ENCODE measurements around the gene BATF. TPM values are rescaled to one million over a fixed set of nuclear protein-coding genes. Genes with fewer than 3 reads are reported as not detected.

Gene BATF
- polyA plus RNA-seq, 1 donor from 2014 or later, result not detected

- Histone ChIP-seq H3K27ac (ENCODE audit: low read length) (no peak overlapping the region), H3K4me2 (ENCODE audit: low read length) (no peak overlapping the region)
These were observed 8.2 kb upstream of the BATF start for GRCh38 chr14:75513911-75514672.

More at GRCh38 chr14:75513911-75514672, 8.2 kb upstream of the BATF start:
- Histone ChIP-seq H4K20me1 (ENCODE audit: insufficient read depth) (no peaks in the 10 kb centered on the region), H3K4me3 (ENCODE audit: low read length) (no peak overlapping the region), H3K36me3 (ENCODE audit: insufficient read depth, low read length) (no peaks in the 10 kb centered on the region), H3K9me2 (ENCODE audit: insufficient read depth, low read length) (no peaks in the 10 kb centered on the region), H3K27me3 (ENCODE audit: insufficient read depth, low read depth, low read length) (no peaks in the 10 kb centered on the region), H3K79me2 (replicated peaks; ENCODE audit: insufficient read depth, low read length) (no peaks in the 10 kb centered on the region), H3F3A (ENCODE audit: insufficient read depth, low read length, poor library complexity, severe bottlenecking) (no peaks in the 10 kb centered on the region), H2AFZ (ENCODE audit: low read depth, low read length) (no peak overlapping the region), H3K9ac (ENCODE audit: low read length) (no peak overlapping the region), H3K9me3 (ENCODE audit: low read length) (no peaks in the 10 kb centered on the region)
- TF ChIP-seq CTCF (IDR thresholded peaks at IDR 0.05; ENCODE audit: poor library complexity, severe bottlenecking) (no peak), REST (IDR thresholded peaks at IDR 0.05; ENCODE audit: borderline replicate concordance) (no peak), SMC3 (conservative IDR thresholded peaks at IDR 0.05; ENCODE audit: poor library complexity) (no peak), TAF1 (IDR thresholded peaks at IDR 0.05; ENCODE audit: low read depth) (no peak), POLR2AphosphoS5 (IDR thresholded peaks at IDR 0.05) (no peak), MXI1 (conservative IDR thresholded peaks at IDR 0.05; ENCODE audit: poor library complexity, severe bottlenecking) (no peak), EZH2 (IDR thresholded peaks at IDR 0.05; ENCODE audit: borderline replicate concordance, insufficient read depth, low read length, poor library complexity, severe bottlenecking) (no peak), EP300 (conservative IDR thresholded peaks at IDR 0.05; ENCODE audit: poor library complexity, severe bottlenecking) (no peak), RAD21 (conservative IDR thresholded peaks at IDR 0.05) (no peak)
